HCT116 (cell line): Measurements from ENCODE around the gene MTA3.

Source experiments
- EGR1 ChIP-seq: IDR thresholded peaks from 2 replicates; pipeline ENCODE4 v1.6.1; 2012; ENCODE audit warnings: low read depth
- EZH2 ChIP-seq: fragments of 200-600 bp; sonication (generic); IDR thresholded peaks from 2 replicates; pipeline ENCODE4 v1.6.1; 2017; ENCODE audit warnings: antibody characterized with exemption, mixed run types
- EZH2phosphoT487 ChIP-seq: fragments of 200-600 bp; IDR thresholded peaks from 2 replicates; pipeline ENCODE4 v1.6.1; 2018; ENCODE audit warnings: antibody characterized with exemption, borderline replicate concordance
- FOSL1 ChIP-seq: IDR thresholded peaks from 2 replicates; pipeline ENCODE4 v1.6.1; 2012; ENCODE audit warnings: low read depth
- POLR2A ChIP-seq: IDR thresholded peaks from 2 replicates; pipeline ENCODE4 v1.7.0; 2011; ENCODE audit warnings: borderline replicate concordance; ENCODE audit not compliant: insufficient read depth, insufficient read length; ENCODE audit errors: extremely low read depth
- POLR2AphosphoS5 ChIP-seq: IDR thresholded peaks from 2 replicates; pipeline ENCODE4 v1.6.1; 2011; ENCODE audit warnings: mild to moderate bottlenecking, low read depth, low read length, moderate library complexity
- RAD21 ChIP-seq: IDR thresholded peaks from 2 replicates; pipeline ENCODE4 v1.6.1; 2012; ENCODE audit warnings: low read depth, mild to moderate bottlenecking
- SP1 ChIP-seq: IDR thresholded peaks from 2 replicates; pipeline ENCODE4 v1.6.1; 2012; ENCODE audit warnings: low read depth
- TCF7L2 ChIP-seq: IDR thresholded peaks from 2 replicates; pipeline ENCODE4 v1.7.0; 2011; ENCODE audit warnings: borderline replicate concordance, inconsistent platforms; ENCODE audit not compliant: insufficient read depth, insufficient read length; ENCODE audit errors: extremely low read depth
- ZNF274 ChIP-seq: fragments of 200-500 bp; sonication (Bioruptor generic); IDR thresholded peaks from 2 replicates; pipeline ENCODE4 v1.6.1; 2014; ENCODE audit warnings: mild to moderate bottlenecking, low read depth, low read length, inconsistent platforms
- TF ChIP-seq, protein P1 (sequence below), 3 experiments: fragments of 200-600 bp in 1 of 3; sonication (generic) in 1 of 3; IDR thresholded peaks in 2 of 3; conservative IDR thresholded peaks in 1 of 3; 2 replicates each; pipeline ENCODE4 v1.5.1; 2012 to 2017; ENCODE audit warnings: low read depth in 2 of 3, low read length in 2 of 3, antibody characterized with exemption in 1 of 3, borderline replicate concordance in 1 of 3, control low read depth in 1 of 3, mild to moderate bottlenecking in 1 of 3, mixed read lengths in 1 of 3, mixed run types in 1 of 3, moderate library complexity in 1 of 3; ENCODE audit not compliant: insufficient read depth in 1 of 3
- TF ChIP-seq, protein P2 (sequence below): IDR thresholded peaks from 2 replicates; pipeline ENCODE4 v1.6.1; 2011; ENCODE audit warnings: mild to moderate bottlenecking, low read length, moderate library complexity; ENCODE audit not compliant: insufficient replicate concordance; ENCODE audit errors: extremely low read depth
- TF ChIP-seq, protein P3 (sequence below): IDR thresholded peaks from 2 replicates; pipeline ENCODE4 v1.6.1; 2012
- TF ChIP-seq, protein P4 (sequence below): IDR thresholded peaks from 2 replicates; pipeline ENCODE4 v1.6.1; 2012

DNA sequence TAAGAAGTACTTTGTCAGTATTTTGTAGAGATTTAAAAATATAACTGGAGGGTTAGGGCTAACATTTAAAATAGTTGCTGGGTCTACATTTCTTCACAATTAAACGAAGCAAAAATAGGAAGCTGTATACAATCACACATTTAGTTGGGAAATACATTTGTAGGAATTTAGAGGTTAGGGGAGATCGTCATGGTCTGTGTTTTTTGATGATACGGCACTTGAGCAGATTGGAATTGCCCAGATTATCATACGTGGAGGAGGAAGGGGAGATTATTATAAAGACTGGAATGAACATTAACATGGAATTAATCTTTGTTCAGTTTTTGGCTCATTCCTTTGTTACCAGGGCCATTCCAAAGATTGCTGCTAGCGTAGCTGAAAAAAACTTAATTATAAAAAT is 84.6 kb downstream of the MTA3 start:
- TF ChIP-seq, protein P1, sequence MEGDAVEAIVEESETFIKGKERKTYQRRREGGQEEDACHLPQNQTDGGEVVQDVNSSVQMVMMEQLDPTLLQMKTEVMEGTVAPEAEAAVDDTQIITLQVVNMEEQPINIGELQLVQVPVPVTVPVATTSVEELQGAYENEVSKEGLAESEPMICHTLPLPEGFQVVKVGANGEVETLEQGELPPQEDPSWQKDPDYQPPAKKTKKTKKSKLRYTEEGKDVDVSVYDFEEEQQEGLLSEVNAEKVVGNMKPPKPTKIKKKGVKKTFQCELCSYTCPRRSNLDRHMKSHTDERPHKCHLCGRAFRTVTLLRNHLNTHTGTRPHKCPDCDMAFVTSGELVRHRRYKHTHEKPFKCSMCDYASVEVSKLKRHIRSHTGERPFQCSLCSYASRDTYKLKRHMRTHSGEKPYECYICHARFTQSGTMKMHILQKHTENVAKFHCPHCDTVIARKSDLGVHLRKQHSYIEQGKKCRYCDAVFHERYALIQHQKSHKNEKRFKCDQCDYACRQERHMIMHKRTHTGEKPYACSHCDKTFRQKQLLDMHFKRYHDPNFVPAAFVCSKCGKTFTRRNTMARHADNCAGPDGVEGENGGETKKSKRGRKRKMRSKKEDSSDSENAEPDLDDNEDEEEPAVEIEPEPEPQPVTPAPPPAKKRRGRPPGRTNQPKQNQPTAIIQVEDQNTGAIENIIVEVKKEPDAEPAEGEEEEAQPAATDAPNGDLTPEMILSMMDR (IDR thresholded peaks at IDR 0.05 in 2 of 3, conservative IDR thresholded peaks at IDR 0.05 in 1 of 3; ENCODE audit: borderline replicate concordance in 1 of 3, insufficient read depth in 1 of 3, low read depth in 2 of 3, low read length in 2 of 3) = no peak
- no peak for TF ChIP-seq TCF7L2
- no peak for TF ChIP-seq RAD21
- no peak for TF ChIP-seq EZH2phosphoT487
- TF ChIP-seq POLR2A = no peak
- no peak for TF ChIP-seq EZH2
- no peak for TF ChIP-seq POLR2AphosphoS5
- TF ChIP-seq, protein P2, sequence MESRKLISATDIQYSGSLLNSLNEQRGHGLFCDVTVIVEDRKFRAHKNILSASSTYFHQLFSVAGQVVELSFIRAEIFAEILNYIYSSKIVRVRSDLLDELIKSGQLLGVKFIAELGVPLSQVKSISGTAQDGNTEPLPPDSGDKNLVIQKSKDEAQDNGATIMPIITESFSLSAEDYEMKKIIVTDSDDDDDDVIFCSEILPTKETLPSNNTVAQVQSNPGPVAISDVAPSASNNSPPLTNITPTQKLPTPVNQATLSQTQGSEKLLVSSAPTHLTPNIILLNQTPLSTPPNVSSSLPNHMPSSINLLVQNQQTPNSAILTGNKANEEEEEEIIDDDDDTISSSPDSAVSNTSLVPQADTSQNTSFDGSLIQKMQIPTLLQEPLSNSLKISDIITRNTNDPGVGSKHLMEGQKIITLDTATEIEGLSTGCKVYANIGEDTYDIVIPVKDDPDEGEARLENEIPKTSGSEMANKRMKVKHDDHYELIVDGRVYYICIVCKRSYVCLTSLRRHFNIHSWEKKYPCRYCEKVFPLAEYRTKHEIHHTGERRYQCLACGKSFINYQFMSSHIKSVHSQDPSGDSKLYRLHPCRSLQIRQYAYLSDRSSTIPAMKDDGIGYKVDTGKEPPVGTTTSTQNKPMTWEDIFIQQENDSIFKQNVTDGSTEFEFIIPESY = no peak
- no peak for TF ChIP-seq ZNF274
- TF ChIP-seq FOSL1 = no peak
- TF ChIP-seq, protein P3, sequence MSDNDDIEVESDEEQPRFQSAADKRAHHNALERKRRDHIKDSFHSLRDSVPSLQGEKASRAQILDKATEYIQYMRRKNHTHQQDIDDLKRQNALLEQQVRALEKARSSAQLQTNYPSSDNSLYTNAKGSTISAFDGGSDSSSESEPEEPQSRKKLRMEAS = no peak
- TF ChIP-seq SP1 = no peak
- TF ChIP-seq, protein P4, sequence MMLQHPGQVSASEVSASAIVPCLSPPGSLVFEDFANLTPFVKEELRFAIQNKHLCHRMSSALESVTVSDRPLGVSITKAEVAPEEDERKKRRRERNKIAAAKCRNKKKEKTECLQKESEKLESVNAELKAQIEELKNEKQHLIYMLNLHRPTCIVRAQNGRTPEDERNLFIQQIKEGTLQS = no peak
- no peak for TF ChIP-seq EGR1
